GM19438 (cell line): ENCODE data around the gene MACO1.
"Not testable (repeated sequence)": the region's sequence is repeated elsewhere in the genome, so short reads cannot be mapped to it uniquely, and the experiment has no call there.

Source experiments
- ATAC-seq: cut with Tn5 transposase; IDR thresholded peaks from one replicate; pipeline ENCODE4 v1.9.1; 2021; ENCODE audit warnings: low read depth; ENCODE audit not compliant: unreplicated experiment

Gene MACO1

GRCh38 chr1:25451908-25452307 is 21.2 kb downstream of the MACO1 start:
- no peak for ATAC-seq

- no peak for ATAC-seq
Observed at GRCh38 chr1:25456502-25456901, 25.8 kb downstream of the MACO1 start.

- ATAC-seq, result no peak
Observed at GRCh38 chr1:25458541-25459298, 28.0 kb downstream of the MACO1 start.

GRCh38 chr1:25460020-25460419 is 29.3 kb downstream of the MACO1 start:
- no peak for ATAC-seq

GRCh38 chr1:25460816-25461215 is 30.1 kb downstream of the MACO1 start:
- ATAC-seq, result not testable (repeated sequence)

GRCh38 chr1:25461849-25462248 is 31.2 kb downstream of the MACO1 start:
- no peak for ATAC-seq

- no peak for ATAC-seq
Observed at GRCh38 chr1:25462732-25463131, 32.0 kb downstream of the MACO1 start.

GRCh38 chr1:25467193-25467592 is 36.5 kb downstream of the MACO1 start:
- ATAC-seq, result no peak

- no peak for ATAC-seq
Observed at GRCh38 chr1:25467616-25468015, 36.9 kb downstream of the MACO1 start.

- no peak for ATAC-seq
Observed at GRCh38 chr1:25468033-25468432, 37.3 kb downstream of the MACO1 start.

- no peak for ATAC-seq
Observed at GRCh38 chr1:25469177-25469576, 38.5 kb downstream of the MACO1 start.

GRCh38 chr1:25472471-25472870 is 41.8 kb downstream of the MACO1 start:
- ATAC-seq, result no peak

GRCh38 chr1:25473653-25474225 is 43.0 kb downstream of the MACO1 start:
- ATAC-seq, result no peak

- ATAC-seq, result no peak
Observed at GRCh38 chr1:25474439-25475047, 43.8 kb downstream of the MACO1 start.

- ATAC-seq, result no peak
Observed at GRCh38 chr1:25476186-25477097, 45.7 kb downstream of the MACO1 start.

- no peak for ATAC-seq
Observed at GRCh38 chr1:25477448-25478034, 46.8 kb downstream of the MACO1 start.

- ATAC-seq, result no peak
Observed at GRCh38 chr1:25478633-25479032, 47.9 kb downstream of the MACO1 start.

GRCh38 chr1:25481625-25482024 is 50.9 kb downstream of the MACO1 start:
- no peak for ATAC-seq

GRCh38 chr1:25482211-25482610 is 51.5 kb downstream of the MACO1 start:
- ATAC-seq, result no peak

GRCh38 chr1:25484096-25484495 is 53.4 kb downstream of the MACO1 start:
- no peak for ATAC-seq

- ATAC-seq, result no peak
Observed at GRCh38 chr1:25484533-25484932, 53.8 kb downstream of the MACO1 start.
